PC-3 (cell line): Measurements from ENCODE around the gene PTMS. TPM values are rescaled to one million over a fixed set of nuclear protein-coding genes. Genes with fewer than 3 reads are reported as not detected.

Source experiments
- ATAC-seq: fragments of 200-7000 bp; cut with Tn5 transposase; 2 replicates; pipeline ENCODE4 v1.9.1; 2020; ENCODE audit warnings: mild to moderate bottlenecking, moderate library complexity
- BruUV-seq: library from RNA; stranded (reverse); fragments of 400-500 nt; replicated peaks from 2 replicates; lab custom pipeline; 2021; lab: Mats Ljungman, UMichigan
- CTCF ChIA-PET: fragments of 300-600 bp; sonication (Branson Sonifier 250); formaldehyde crosslinking; loops from one replicate; lab custom pipeline; 2022; ENCODE audit warnings: antibody characterized with exemption; lab: Charles Lee
- POLR2A ChIA-PET: fragments of 300-600 bp; sonication (Branson Sonifier 250); formaldehyde crosslinking; loops from one replicate; lab custom pipeline; 2022; ENCODE audit warnings: antibody characterized with exemption; ENCODE audit not compliant: unreplicated experiment; lab: Charles Lee
- DNase-seq: peaks from one replicate; pipeline ENCODE4 v3.0.0-alpha.2; 2015
- H2AFZ ChIP-seq: fragments of 300-600 bp; sonication (generic); 2 replicates; pipeline ENCODE4 v1.6.0; 2016; ENCODE audit warnings: antibody characterized with exemption, low read length
- H3F3A ChIP-seq: fragments of 300-600 bp; sonication (generic); one replicate; pipeline ENCODE4 v1.6.0; 2017; ENCODE audit warnings: antibody characterized with exemption, low read length, control low read depth, mild to moderate bottlenecking; ENCODE audit not compliant: unreplicated experiment
- H3K27ac ChIP-seq: fragments of 300-600 bp; sonication (generic); 2 replicates; pipeline ENCODE4 v1.5.1; 2016; ENCODE audit warnings: mild to moderate bottlenecking, low read length
- H3K27me3 ChIP-seq: fragments of 300-600 bp; sonication (generic); 2 replicates; pipeline ENCODE4 v1.6.1; 2016; ENCODE audit warnings: low read length, mixed read lengths
- H3K36me3 ChIP-seq: fragments of 300-600 bp; sonication (generic); 2 replicates; pipeline ENCODE4 v1.6.1; 2016; ENCODE audit warnings: low read depth, mixed run types, low read length, mixed read lengths
- H3K4me1 ChIP-seq: fragments of 300-600 bp; sonication (generic); 2 replicates; pipeline ENCODE4 v1.5.1; 2016; ENCODE audit warnings: low read length; ENCODE audit not compliant: insufficient read depth
- H3K4me2 ChIP-seq: fragments of 300-600 bp; sonication (generic); 2 replicates; pipeline ENCODE4 v1.6.0; 2016; ENCODE audit warnings: low read length
- H3K4me3 ChIP-seq: fragments of 300-600 bp; sonication (generic); 2 replicates; pipeline ENCODE4 v1.5.1; 2016; ENCODE audit warnings: mild to moderate bottlenecking, low read length, mixed read lengths
- H3K79me2 ChIP-seq: fragments of 300-600 bp; sonication (generic); 2 replicates; pipeline ENCODE4 v1.6.1; 2017; ENCODE audit warnings: low read length, mixed read lengths
- H3K9ac ChIP-seq: fragments of 300-600 bp; sonication (generic); 2 replicates; pipeline ENCODE4 v1.6.0; 2016; ENCODE audit warnings: mild to moderate bottlenecking, low read length
- H3K9me2 ChIP-seq: fragments of 300-600 bp; sonication (generic); replicated peaks from 2 replicates; pipeline ENCODE4 v1.6.1; 2016; ENCODE audit warnings: mixed run types, low read length, mixed read lengths
- H3K9me3 ChIP-seq: fragments of 300-600 bp; sonication (generic); 2 replicates; pipeline ENCODE4 v1.6.1; 2016; ENCODE audit warnings: low read length, mixed read lengths
- H4K20me1 ChIP-seq: fragments of 300-600 bp; sonication (generic); 2 replicates; pipeline ENCODE4 v1.6.1; 2016; ENCODE audit warnings: low read length, mixed read lengths
- CTCF ChIP-seq: fragments of 300-600 bp; sonication (generic); conservative IDR thresholded peaks from 2 replicates; pipeline ENCODE4 v1.5.1; 2017; ENCODE audit warnings: antibody characterized with exemption, low read depth, mild to moderate bottlenecking, low read length
- EZH2 ChIP-seq: fragments of 300-600 bp; sonication (generic); IDR thresholded peaks from one replicate; pipeline ENCODE4 v1.6.1; 2017; ENCODE audit warnings: antibody characterized with exemption, mild to moderate bottlenecking, low read length; ENCODE audit not compliant: unreplicated experiment
- EZH2phosphoT487 ChIP-seq: fragments of 300-600 bp; sonication (generic); IDR thresholded peaks from 2 replicates; pipeline ENCODE4 v1.6.1; 2018; ENCODE audit warnings: mild to moderate bottlenecking, antibody characterized with exemption, low read length, borderline replicate concordance
- intact Hi-C: fragments of 100-400 bp; cut with micrococcal nuclease; formaldehyde crosslinking; loops from 2 replicates; pipeline ENCODE4 v1.9.0; 2023
- total RNA-seq: library from RNA; depleted of rRNA; stranded (reverse); fragments of >200 nt; gene quantifications from 2 replicates; pipeline ENCODE4 v1.2.3, GENCODE V29; 2014

PTMS gene
- total RNA-seq, 1 experiment from 2014 or later: 46.4 TPM

DNA sequence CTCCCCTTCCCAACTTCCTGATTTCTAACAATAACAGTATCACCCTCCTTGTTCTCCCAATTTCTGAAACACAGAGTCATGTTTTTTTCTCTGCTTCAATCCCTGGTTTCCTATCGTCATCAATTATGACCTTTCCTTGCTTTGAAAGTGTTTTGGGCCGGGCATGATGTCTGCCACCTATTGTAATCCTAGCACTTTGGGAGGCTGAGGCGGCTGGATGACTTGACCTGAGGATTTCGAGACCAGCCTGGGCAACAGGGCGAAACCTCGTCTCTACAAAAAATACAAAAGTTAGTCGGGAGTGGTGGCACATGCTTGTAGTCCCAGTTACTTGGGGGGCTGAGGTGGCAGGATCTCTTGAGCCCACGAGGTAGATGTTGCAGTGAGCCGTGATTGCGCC lies 42.9 kb downstream of the PTMS start:
- TF ChIP-seq CTCF: no peak
- TF ChIP-seq EZH2: no peak
- no peak for TF ChIP-seq EZH2phosphoT487
- Histone ChIP-seq H3K4me2 (no peak overlapping the region), H3F3A (no peaks in the 10 kb centered on the region), H3K27me3 (no peaks in the 10 kb centered on the region), H3K4me1 (no peaks in the 10 kb centered on the region), H3K9me2 (no peaks in the 10 kb centered on the region), H3K9me3 (no peaks in the 10 kb centered on the region), H2AFZ (no peak overlapping the region), H3K9ac (no peak overlapping the region), H3K27ac (no peak overlapping the region), H3K79me2 (no peaks in the 10 kb centered on the region), H3K36me3 (no peaks in the 10 kb centered on the region), H3K4me3 (no peak overlapping the region), H4K20me1 (no peaks in the 10 kb centered on the region)
- BruUV-seq: no TSS peak
- ChIA-PET POLR2A (no interaction called here), CTCF (no interaction called here)
- DNase-seq (no peak), ATAC-seq (no peak)
- intact Hi-C loops: no loop called here

- DNase-seq (no peak), ATAC-seq (no peak)
- ChIA-PET POLR2A (no interaction called here), CTCF (no interaction called here)
- no peaks in the 10 kb centered on the region for H3K9me3 ChIP-seq
- no peaks in the 10 kb centered on the region for H3K4me1 ChIP-seq
- no peaks in the 10 kb centered on the region for H3K36me3 ChIP-seq
- H3K79me2 ChIP-seq: no peaks in the 10 kb centered on the region
- H3K4me2 ChIP-seq: no peak overlapping the region
- H2AFZ ChIP-seq: no peak overlapping the region
- H3F3A ChIP-seq: no peaks in the 10 kb centered on the region
- TF ChIP-seq EZH2phosphoT487: no peak
- no peak for TF ChIP-seq CTCF
- TF ChIP-seq EZH2: no peak
- no peaks in the 10 kb centered on the region for H3K27me3 ChIP-seq
- H3K4me3 ChIP-seq: no peak overlapping the region
- no peak overlapping the region for H3K9ac ChIP-seq
- no TSS peak for BruUV-seq
- H4K20me1 ChIP-seq: no peaks in the 10 kb centered on the region
- no peaks in the 10 kb centered on the region for H3K9me2 ChIP-seq
- intact Hi-C loops: no loop called here
- no peak overlapping the region for H3K27ac ChIP-seq
Measured at GRCh38 chr12:6810758-6811157, 44.6 kb downstream of the PTMS start.

GRCh38 chr12:6813363-6813762 lies 47.2 kb downstream of the PTMS start:
- H3K4me3 ChIP-seq: no peak overlapping the region
- H3K27me3 ChIP-seq: no peaks in the 10 kb centered on the region
- no peak overlapping the region for H3K9ac ChIP-seq
- POLR2A ChIA-PET: no interaction called here
- H2AFZ ChIP-seq: no peak overlapping the region
- CTCF ChIA-PET: no interaction called here
- H3F3A ChIP-seq: no peaks in the 10 kb centered on the region
- no peak for TF ChIP-seq EZH2phosphoT487
- no peak for TF ChIP-seq EZH2
- no peak for TF ChIP-seq CTCF
- no peaks in the 10 kb centered on the region for H3K9me3 ChIP-seq
- H3K4me1 ChIP-seq: no peaks in the 10 kb centered on the region
- H3K27ac ChIP-seq: no peak overlapping the region
- H3K9me2 ChIP-seq: no peaks in the 10 kb centered on the region
- ATAC-seq (no peak), DNase-seq (no peak)
- intact Hi-C loops: no loop called here
- BruUV-seq: no TSS peak
- H3K79me2 ChIP-seq: no peaks in the 10 kb centered on the region
- no peaks in the 10 kb centered on the region for H4K20me1 ChIP-seq
- H3K36me3 ChIP-seq: no peaks in the 10 kb centered on the region
- no peak overlapping the region for H3K4me2 ChIP-seq
